Stimulated activated CD4-positive, alpha-beta T cell treated with anti-CD3 and anti-CD28 coated beads, Interleukin-1b, Interleukin-23, amount 100 ng/mL, for 24 hours (primary cell): ENCODE results near the gene SPECC1L.

ENCODE experiments used
- DNase-seq, 4 experiments: peaks; one replicate each; pipeline ENCODE4 v3.0.0-alpha.2; 2020; ENCODE audit warnings: low read depth in 4 of 4, low spot score in 1 of 4

The SPECC1L gene

GRCh38 chr22:24466716-24467328 lies 196.2 kb downstream of the SPECC1L start:
- no peak for DNase-seq

- DNase-seq, result no peak
Observed at GRCh38 chr22:24467340-24467739, 196.7 kb downstream of the SPECC1L start.
